BLaER1 (cell line): ENCODE results near the gene NSFL1C.

Experiments used
- H3K27ac ChIP-seq: shearing (Covaris generic); formaldehyde crosslinking; 2 replicates; pipeline ENCODE4 v1.8.1; 2022
- H3K27me3 ChIP-seq: shearing (Covaris generic); formaldehyde crosslinking; 2 replicates; pipeline ENCODE4 v1.8.1; 2022
- H3K36me3 ChIP-seq: shearing (Covaris generic); formaldehyde crosslinking; 2 replicates; pipeline ENCODE4 v1.8.1; 2022
- H3K4me1 ChIP-seq: shearing (Covaris generic); formaldehyde crosslinking; 2 replicates; pipeline ENCODE4 v1.8.1; 2022
- H3K4me2 ChIP-seq: shearing (Covaris generic); formaldehyde crosslinking; 2 replicates; pipeline ENCODE4 v1.8.1; 2022
- H3K4me3 ChIP-seq: shearing (Covaris generic); formaldehyde crosslinking; 2 replicates; pipeline ENCODE4 v1.8.1; 2022
- H3K9ac ChIP-seq: shearing (Covaris generic); formaldehyde crosslinking; 2 replicates; pipeline ENCODE4 v1.8.1; 2022
- H3K9me3 ChIP-seq: shearing (Covaris generic); formaldehyde crosslinking; 2 replicates; pipeline ENCODE4 v1.8.1; 2022
- H4K20me1 ChIP-seq: shearing (Covaris generic); formaldehyde crosslinking; 2 replicates; pipeline ENCODE4 v1.8.1; 2022
- Cebpa-rat ChIP-seq: shearing (Covaris generic); IDR thresholded peaks from 2 replicates; pipeline ENCODE4 v1.8.1; 2022

Gene NSFL1C

GRCh38 chr20:1396264-1396663 lies 70.4 kb downstream of the NSFL1C start:
- Histone ChIP-seq H3K4me2 (peak overlapping the region; percentile 88), H3K36me3 (no peaks in the 10 kb centered on the region), H3K9ac (no peak overlapping the region), H3K27ac (peak overlapping the region; percentile 98), H3K4me3 (no peak overlapping the region), H3K27me3 (no peaks in the 10 kb centered on the region), H4K20me1 (peaks cover 11% of the 10 kb centered on the region), H3K9me3 (no peaks in the 10 kb centered on the region; the same call in 1 of the 2 replicates), H3K4me1 (peaks cover 70% of the 10 kb centered on the region)
- TF ChIP-seq Cebpa-rat, result no peak

- H3K4me2 ChIP-seq, result peak overlapping the region; percentile 88
- TF ChIP-seq Cebpa-rat, result no peak
Measured at GRCh38 chr20:1394686-1395085, 72.0 kb downstream of the NSFL1C start.

GRCh38 chr20:1393507-1393882 lies 73.2 kb downstream of the NSFL1C start:
- Histone ChIP-seq H3K9ac (peak overlapping the region; percentile 97), H3K27me3 (no peaks in the 10 kb centered on the region), H4K20me1 (peaks cover 38% of the 10 kb centered on the region), H3K4me3 (peak overlapping the region; percentile 90), H3K27ac (peak overlapping the region; percentile 98), H3K4me2 (peak overlapping the region; percentile 88), H3K36me3 (no peaks in the 10 kb centered on the region), H3K9me3 (no peaks in the 10 kb centered on the region; the same call in 1 of the 2 replicates), H3K4me1 (peaks cover 88% of the 10 kb centered on the region)
- no peak for TF ChIP-seq Cebpa-rat

More at GRCh38 chr20:1394686-1395085, 72.0 kb downstream of the NSFL1C start:
- H3K27me3 ChIP-seq, result no peaks in the 10 kb centered on the region
- peaks cover 86% of the 10 kb centered on the region for H3K4me1 ChIP-seq
- no peak overlapping the region for H3K4me3 ChIP-seq
- peaks cover 26% of the 10 kb centered on the region for H4K20me1 ChIP-seq
- H3K36me3 ChIP-seq, result no peaks in the 10 kb centered on the region
- peak overlapping the region; percentile 98 for H3K27ac ChIP-seq
- H3K9me3 ChIP-seq, result no peaks in the 10 kb centered on the region; the same call in 1 of the 2 replicates
- no peak overlapping the region for H3K9ac ChIP-seq

- no peaks in the 10 kb centered on the region for H3K27me3 ChIP-seq
- H3K27ac ChIP-seq, result peak within 1 kb of the TSS; percentile 98
- peaks cover 43% of the 10 kb centered on the region for H4K20me1 ChIP-seq
- no peaks in the 10 kb centered on the region; the same call in 1 of the 2 replicates for H3K9me3 ChIP-seq
- H3K4me2 ChIP-seq, result peak within 1 kb of the TSS; percentile 88
- peaks cover 88% of the 10 kb centered on the region for H3K4me1 ChIP-seq
- H3K36me3 ChIP-seq, result no peaks in the 10 kb centered on the region; the same call in 1 of the 2 replicates
- peak within 1 kb of the TSS; percentile 97 for H3K9ac ChIP-seq
- no peak for TF ChIP-seq Cebpa-rat
- H3K4me3 ChIP-seq, result peak within 1 kb of the TSS; percentile 90
Measured at GRCh38 chr20:1392693-1393506, 73.7 kb downstream of the NSFL1C start, which contains the start of gene FKBP1A. Gene FKBP1A, minus strand, starts transcription at chr20:1393054. Its CDS starts 56 bp downstream, at chr20:1392998.

GRCh38 chr20:1392443-1392692 lies 74.3 kb downstream of the NSFL1C start:
- Histone ChIP-seq H3K36me3 (peaks cover 2% of the 10 kb centered on the region; the same call in 1 of the 2 replicates), H3K27ac (peak overlapping the region; percentile 98), H4K20me1 (peaks cover 49% of the 10 kb centered on the region), H3K27me3 (no peaks in the 10 kb centered on the region), H3K9ac (peak overlapping the region; percentile 97), H3K4me3 (peak overlapping the region; percentile 90), H3K9me3 (no peaks in the 10 kb centered on the region; the same call in 1 of the 2 replicates), H3K4me1 (peaks cover 85% of the 10 kb centered on the region), H3K4me2 (peak overlapping the region; percentile 88)
- TF ChIP-seq Cebpa-rat, result no peak
